Upper lobe of right lung (tissue), 1 donor: ENCODE measurements around the gene OR52E6. TPM values are rescaled to one million over a fixed set of nuclear protein-coding genes. Genes with fewer than 3 reads are reported as not detected.

ENCODE experiments used
- ATAC-seq: fragments of 200-7000 bp; cut with Tn5 transposase; one replicate; pipeline ENCODE4 v1.9.1; 2020; ENCODE audit warnings: mild to moderate bottlenecking, moderate library complexity
- DNase-seq: peaks from one replicate; pipeline ENCODE4 v3.0.0-alpha.2; 2020
- H3K27ac ChIP-seq: fragments of 200-600 bp; one replicate; pipeline ENCODE4 v1.8.0; 2022
- H3K27me3 ChIP-seq: fragments of 200-600 bp; one replicate; pipeline ENCODE4 v1.8.0; 2022; ENCODE audit warnings: mild to moderate bottlenecking
- H3K36me3 ChIP-seq: fragments of 200-600 bp; one replicate; pipeline ENCODE4 v1.8.0; 2022
- H3K4me1 ChIP-seq: fragments of 200-600 bp; one replicate; pipeline ENCODE4 v1.8.0; 2022
- H3K4me3 ChIP-seq: fragments of 200-600 bp; one replicate; pipeline ENCODE4 v1.8.0; 2022; ENCODE audit warnings: mild to moderate bottlenecking
- H3K9me3 ChIP-seq: fragments of 200-600 bp; one replicate; pipeline ENCODE4 v1.8.0; 2022
- intact Hi-C: fragments of 100-400 bp; cut with DNase I; formaldehyde crosslinking; loops from one replicate; pipeline ENCODE4 v1.11.0; 2022
- total RNA-seq: library from RNA; stranded (reverse); fragmentation: NEBNext Ultra II Directional; extraction: Animal tissue kit (Norgen Biotek cat#: 25700); gene quantifications from one replicate; pipeline ENCODE4 v1.2.1, GENCODE V29; 2021
- TF ChIP-seq, protein P1 (sequence below): fragments of 200-600 bp; IDR thresholded peaks from one replicate; pipeline ENCODE4 v1.8.0; 2022; ENCODE audit warnings: antibody characterized with exemption
- donor health status: DM: no; HTN: yes; CAD: no; lungs with severe emphysema.

OR52E6 gene
- total RNA-seq, 1 donor from 2014 or later = not detected

DNA sequence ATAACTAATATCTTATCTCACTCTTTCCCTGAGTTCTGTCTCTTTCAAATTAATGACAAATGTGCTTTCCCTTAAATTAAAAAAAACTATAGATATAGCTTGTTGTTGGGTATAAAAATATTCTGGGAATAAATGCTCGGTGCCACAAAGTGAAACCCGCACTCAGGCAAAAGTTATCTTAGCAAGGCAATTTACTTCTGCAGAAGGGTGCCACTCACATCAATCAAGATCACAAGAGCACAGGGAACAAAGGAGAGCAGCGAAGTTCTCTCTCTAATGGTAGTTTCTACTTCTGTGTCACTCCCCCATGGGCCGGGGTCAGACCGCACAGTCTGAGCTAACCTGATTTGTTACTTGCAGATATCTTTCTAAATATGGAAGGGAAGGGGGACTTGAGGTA is 37.7 kb downstream of the OR52E6 start:
- Histone ChIP-seq H3K27ac (no peak overlapping the region), H3K27me3 (no peaks in the 10 kb centered on the region), H3K4me3 (no peak overlapping the region), H3K9me3 (no peaks in the 10 kb centered on the region), H3K4me1 (no peaks in the 10 kb centered on the region), H3K36me3 (no peaks in the 10 kb centered on the region)
- TF ChIP-seq, protein P1, sequence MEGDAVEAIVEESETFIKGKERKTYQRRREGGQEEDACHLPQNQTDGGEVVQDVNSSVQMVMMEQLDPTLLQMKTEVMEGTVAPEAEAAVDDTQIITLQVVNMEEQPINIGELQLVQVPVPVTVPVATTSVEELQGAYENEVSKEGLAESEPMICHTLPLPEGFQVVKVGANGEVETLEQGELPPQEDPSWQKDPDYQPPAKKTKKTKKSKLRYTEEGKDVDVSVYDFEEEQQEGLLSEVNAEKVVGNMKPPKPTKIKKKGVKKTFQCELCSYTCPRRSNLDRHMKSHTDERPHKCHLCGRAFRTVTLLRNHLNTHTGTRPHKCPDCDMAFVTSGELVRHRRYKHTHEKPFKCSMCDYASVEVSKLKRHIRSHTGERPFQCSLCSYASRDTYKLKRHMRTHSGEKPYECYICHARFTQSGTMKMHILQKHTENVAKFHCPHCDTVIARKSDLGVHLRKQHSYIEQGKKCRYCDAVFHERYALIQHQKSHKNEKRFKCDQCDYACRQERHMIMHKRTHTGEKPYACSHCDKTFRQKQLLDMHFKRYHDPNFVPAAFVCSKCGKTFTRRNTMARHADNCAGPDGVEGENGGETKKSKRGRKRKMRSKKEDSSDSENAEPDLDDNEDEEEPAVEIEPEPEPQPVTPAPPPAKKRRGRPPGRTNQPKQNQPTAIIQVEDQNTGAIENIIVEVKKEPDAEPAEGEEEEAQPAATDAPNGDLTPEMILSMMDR = no peak
- intact Hi-C loops = loop anchor here (10.0 kb wide), 1 partner anchor 339 kb away; no protein-coding TSS in a partner anchor
- DNase-seq = no peak
- ATAC-seq = no peak

DNA sequence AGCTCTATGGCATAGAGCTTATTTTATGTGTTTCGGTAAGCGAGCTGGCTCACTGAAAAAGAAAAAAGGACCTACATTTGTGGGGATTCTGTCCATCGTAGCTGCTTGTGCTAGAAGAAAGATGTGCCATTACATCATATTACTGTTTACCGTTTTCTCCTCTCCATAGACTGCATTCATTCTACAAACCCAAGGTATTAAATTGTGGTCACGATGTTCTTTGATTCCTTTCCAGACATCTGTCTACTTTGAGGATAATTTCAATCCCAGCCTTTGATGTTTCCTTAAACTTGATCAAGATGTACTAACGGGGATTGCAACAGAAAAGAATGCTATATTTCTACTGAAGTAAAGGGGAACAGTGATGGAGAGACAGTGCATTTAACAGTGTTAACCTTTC is 45.2 kb downstream of the OR52E6 start:
- DNase-seq = no peak
- Histone ChIP-seq H3K36me3 (no peaks in the 10 kb centered on the region), H3K4me3 (no peak overlapping the region), H3K4me1 (no peaks in the 10 kb centered on the region), H3K27ac (no peak overlapping the region), H3K27me3 (no peaks in the 10 kb centered on the region), H3K9me3 (no peaks in the 10 kb centered on the region)
- TF ChIP-seq, protein P1 = no peak
- intact Hi-C loops = no loop called here
- ATAC-seq = no peak

DNA sequence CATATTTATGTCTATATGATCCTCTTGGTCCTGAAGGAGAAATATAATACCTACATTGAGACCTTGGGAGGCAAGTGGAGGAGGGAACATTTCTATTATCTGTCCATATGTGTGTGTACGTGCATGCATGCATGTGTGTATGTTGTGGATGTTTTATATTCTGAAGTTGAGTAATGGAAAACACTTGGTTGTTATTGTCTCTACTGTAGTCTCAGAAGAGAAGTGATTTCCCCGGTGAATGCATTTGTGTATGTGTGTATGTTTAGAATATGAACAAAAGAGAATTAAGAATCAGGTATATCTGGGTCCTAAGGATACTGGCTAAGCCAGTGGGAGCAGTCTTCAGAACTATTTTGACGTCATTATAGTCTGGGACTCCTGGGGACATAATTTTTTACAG is 50.5 kb downstream of the OR52E6 start, which contains the start of gene OR52N1:
TSS of gene OR52N1 (minus strand) at position 101 of the 400 bp plus-strand sequence. CDS start 2,449 bp downstream, outside the sequence.
- Histone ChIP-seq H3K36me3 (no peaks in the 10 kb centered on the region), H3K9me3 (no peaks in the 10 kb centered on the region), H3K4me1 (no peaks in the 10 kb centered on the region), H3K27ac (no peak within 1 kb of the TSS), H3K27me3 (no peaks in the 10 kb centered on the region), H3K4me3 (no peak within 1 kb of the TSS)
- DNase-seq = no peak
- no peak for ATAC-seq
- TF ChIP-seq, protein P1 = no peak
- intact Hi-C loops = no loop called here

Other genes with a start within 250 kb of the OR52E6 start
- 2.4 TPM for gene TRIM6, start 245.3 kb downstream of the OR52E6 start, total RNA-seq
- gene TRIM34, start 216.9 kb downstream of the OR52E6 start, total RNA-seq = 10.4 TPM
- 44.4 TPM for gene TRIM5, start 156.8 kb downstream of the OR52E6 start, total RNA-seq
- gene TRIM22, start 152.1 kb downstream of the OR52E6 start, total RNA-seq = 203 TPM
- gene OR56B1, start 105.4 kb downstream of the OR52E6 start, total RNA-seq = 0.17 TPM
- 0.93 TPM for gene OR52N4, start 87.7 kb downstream of the OR52E6 start, total RNA-seq
- not detected for gene OR52N5, start 58.5 kb downstream of the OR52E6 start, total RNA-seq
- not detected for gene OR52N1, start 50.6 kb downstream of the OR52E6 start, total RNA-seq
- gene OR52N2, start 33.0 kb downstream of the OR52E6 start, total RNA-seq = not detected
- not detected for gene OR52E8, start 15.8 kb upstream of the OR52E6 start, total RNA-seq
- gene OR52E4, start 38.7 kb upstream of the OR52E6 start, total RNA-seq = not detected
- not detected for gene OR52E5, start 51.3 kb upstream of the OR52E6 start, total RNA-seq
- not detected for gene OR56A3, start 100.4 kb upstream of the OR52E6 start, total RNA-seq
- gene OR56A5, start 126.6 kb upstream of the OR52E6 start, total RNA-seq = not detected
- not detected for gene OR52L1, start 145.1 kb upstream of the OR52E6 start, total RNA-seq
- gene OR56A4, start 165.0 kb upstream of the OR52E6 start, total RNA-seq = not detected
- gene OR56A1, start 188.9 kb upstream of the OR52E6 start, total RNA-seq = not detected